OCI-LY7 (cell line): ENCODE data around the gene TPRA1.

Source experiments
- EZH2phosphoT487 ChIP-seq: fragments of 200-600 bp; sonication (generic); IDR thresholded peaks from 2 replicates; pipeline ENCODE4 v1.6.1; 2018; ENCODE audit warnings: low read depth, borderline replicate concordance, mild to moderate bottlenecking, mixed run types, antibody characterized with exemption, low read length, moderate library complexity, mixed read lengths
- TF ChIP-seq, protein P1 (sequence below): fragments of 200-600 bp; sonication (generic); conservative IDR thresholded peaks from 2 replicates; pipeline ENCODE4 v1.5.1; 2014; ENCODE audit warnings: mild to moderate bottlenecking, antibody characterized with exemption, low read length, moderate library complexity, mixed read lengths

DNA sequence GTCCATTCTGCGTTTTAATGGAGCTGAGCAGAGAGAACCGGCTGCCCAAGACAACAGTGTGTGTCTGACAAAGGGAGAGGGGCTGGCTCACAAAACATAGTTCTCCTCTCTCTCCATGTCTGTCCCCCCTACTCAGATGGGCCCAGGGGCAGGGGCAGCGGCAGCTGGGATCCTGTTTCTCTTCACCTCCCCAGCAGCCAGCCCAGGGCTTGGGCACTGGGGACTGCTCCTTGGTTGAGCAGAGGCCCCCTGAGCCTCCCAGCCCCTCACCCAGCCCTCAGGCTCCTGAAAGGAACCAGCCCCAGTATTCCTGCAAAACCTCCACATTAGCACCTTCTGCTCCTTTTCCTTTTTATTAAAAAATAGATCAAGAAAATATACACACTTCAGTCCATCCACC lies 17.8 kb downstream of the TPRA1 start:
- TF ChIP-seq, protein P1, sequence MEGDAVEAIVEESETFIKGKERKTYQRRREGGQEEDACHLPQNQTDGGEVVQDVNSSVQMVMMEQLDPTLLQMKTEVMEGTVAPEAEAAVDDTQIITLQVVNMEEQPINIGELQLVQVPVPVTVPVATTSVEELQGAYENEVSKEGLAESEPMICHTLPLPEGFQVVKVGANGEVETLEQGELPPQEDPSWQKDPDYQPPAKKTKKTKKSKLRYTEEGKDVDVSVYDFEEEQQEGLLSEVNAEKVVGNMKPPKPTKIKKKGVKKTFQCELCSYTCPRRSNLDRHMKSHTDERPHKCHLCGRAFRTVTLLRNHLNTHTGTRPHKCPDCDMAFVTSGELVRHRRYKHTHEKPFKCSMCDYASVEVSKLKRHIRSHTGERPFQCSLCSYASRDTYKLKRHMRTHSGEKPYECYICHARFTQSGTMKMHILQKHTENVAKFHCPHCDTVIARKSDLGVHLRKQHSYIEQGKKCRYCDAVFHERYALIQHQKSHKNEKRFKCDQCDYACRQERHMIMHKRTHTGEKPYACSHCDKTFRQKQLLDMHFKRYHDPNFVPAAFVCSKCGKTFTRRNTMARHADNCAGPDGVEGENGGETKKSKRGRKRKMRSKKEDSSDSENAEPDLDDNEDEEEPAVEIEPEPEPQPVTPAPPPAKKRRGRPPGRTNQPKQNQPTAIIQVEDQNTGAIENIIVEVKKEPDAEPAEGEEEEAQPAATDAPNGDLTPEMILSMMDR = no peak
- TF ChIP-seq EZH2phosphoT487 = no peak
